Measurements from ENCODE around the gene INTS11. TPM values are rescaled to one million over a fixed set of nuclear protein-coding genes. Genes with fewer than 3 reads are reported as not detected.

Gene INTS11
- total RNA-seq, 2 experiments from 2014 or later = 117 to 151 TPM

- ChIA-PET POLR2A (no interaction called here), CTCF (interaction anchor here (0.6 to 1.0 kb wide), 4 partner anchors 15 to 277 kb away, joined by 3 read pairs; partner anchors contain the start of gene UBE2J2)
- no peaks in the 10 kb centered on the region for H3K4me1 Mint-ChIP-seq
- DNase-seq (peak; percentile 55), ATAC-seq (peak; percentile 73)
- no peak overlapping the region for H3K27ac Mint-ChIP-seq
- no peaks in the 10 kb centered on the region for H3K9me3 Mint-ChIP-seq (ENCODE audit: low read depth)
- no peaks in the 10 kb centered on the region for H3K27me3 Mint-ChIP-seq
- no peak overlapping the region for H3K4me3 Mint-ChIP-seq
- H3K36me3 Mint-ChIP-seq (ENCODE audit: low read depth) = no peaks in the 10 kb centered on the region
- intact Hi-C loops (cut with DNase I, micrococcal nuclease) = loop anchor here in 1 of 2 experiments (10.0 kb wide), 1 partner anchor 265 kb away; no protein-coding TSS in a partner anchor
Measured at GRCh38 chr1:1299686-1300351, 24.6 kb downstream of the INTS11 start.

GRCh38 chr1:1298861-1299685, 25.4 kb downstream of the INTS11 start:
- Mint-ChIP-seq H3K9me3 (ENCODE audit: low read depth) (no peaks in the 10 kb centered on the region), H3K27me3 (no peaks in the 10 kb centered on the region), H3K4me1 (no peaks in the 10 kb centered on the region), H3K36me3 (ENCODE audit: low read depth) (no peaks in the 10 kb centered on the region), H3K4me3 (no peak overlapping the region), H3K27ac (no peak overlapping the region)
- CTCF ChIA-PET = interaction anchor here (1.0 kb wide), 1 partner anchor 25 kb away, joined by 3 read pairs; the partner anchor contains the start of gene UBE2J2
- POLR2A ChIA-PET = no interaction called here
- ATAC-seq = no peak
- no peak for DNase-seq
- intact Hi-C loops (cut with DNase I, micrococcal nuclease) = no loop called here

GRCh38 chr1:1297802-1298424, 26.5 kb downstream of the INTS11 start:
- intact Hi-C loops (cut with DNase I, micrococcal nuclease) = no loop called here
- POLR2A ChIA-PET = no interaction called here

DNA sequence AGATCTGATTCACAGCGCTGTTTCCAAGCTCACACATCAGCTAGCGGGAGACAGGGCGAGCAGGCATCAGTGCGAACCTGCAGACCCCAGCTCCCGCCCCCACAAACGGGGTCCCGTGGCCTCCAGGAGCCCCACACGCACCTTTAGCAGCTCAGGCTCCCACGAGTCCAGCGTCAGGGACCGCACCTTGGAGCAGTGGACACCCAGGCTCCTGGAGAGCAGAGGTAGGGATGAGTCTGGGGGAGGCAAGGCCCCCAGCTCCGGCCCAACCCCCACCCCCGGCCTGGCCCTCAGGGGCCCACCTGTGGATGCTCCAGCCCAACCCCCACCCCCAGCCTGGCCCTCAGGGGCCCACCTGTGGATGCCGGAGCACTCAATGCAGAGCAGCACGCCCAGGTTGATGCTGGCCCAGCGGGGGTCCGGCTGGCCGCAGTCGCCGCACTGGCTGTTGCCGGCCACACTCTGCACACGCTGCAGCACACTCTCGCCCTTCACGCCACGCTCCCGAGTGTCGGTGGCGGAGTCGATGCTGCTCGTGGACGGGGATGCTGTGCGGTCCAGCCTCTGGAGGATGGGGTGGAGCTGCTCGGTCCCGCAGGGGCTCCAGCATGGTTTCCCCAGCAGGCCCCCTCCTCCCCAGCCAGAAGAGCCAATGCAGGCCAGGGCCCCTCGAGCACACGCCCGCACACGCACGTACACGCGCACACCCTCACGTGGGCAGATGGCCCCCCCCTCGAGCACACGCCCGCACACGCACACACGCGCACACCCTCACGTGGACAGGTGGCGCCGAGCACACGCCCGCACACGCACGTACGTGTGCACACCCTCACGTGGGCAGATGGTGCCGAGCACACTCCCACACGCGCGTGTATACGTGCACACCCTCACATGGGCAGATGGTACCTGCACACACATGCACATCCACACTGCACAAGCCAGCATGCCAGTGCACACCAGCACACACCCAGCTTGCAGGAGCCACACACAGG, 28.1 kb downstream of the INTS11 start:
- CTCF ChIA-PET = interaction anchor here (1.3 kb wide), 1 partner anchor 19 kb away, joined by 3 read pairs; no protein-coding TSS in a partner anchor
- Mint-ChIP-seq H3K4me3 (no peak overlapping the region), H3K9me3 (ENCODE audit: low read depth) (no peaks in the 10 kb centered on the region), H3K27ac (no peak overlapping the region), H3K27me3 (no peaks in the 10 kb centered on the region), H3K36me3 (ENCODE audit: low read depth) (no peaks in the 10 kb centered on the region), H3K4me1 (no peaks in the 10 kb centered on the region)
- DNase-seq = no peak
- intact Hi-C loops (cut with DNase I, micrococcal nuclease) = no loop called here
- ATAC-seq = no peak
- POLR2A ChIA-PET = no interaction called here

More at GRCh38 chr1:1297802-1298424, 26.5 kb downstream of the INTS11 start:
- no peak overlapping the region for H3K4me3 Mint-ChIP-seq
- no peaks in the 10 kb centered on the region for H3K27me3 Mint-ChIP-seq
- CTCF ChIA-PET = no interaction called here
- no peak overlapping the region for H3K27ac Mint-ChIP-seq
- no peaks in the 10 kb centered on the region for H3K4me1 Mint-ChIP-seq
- no peaks in the 10 kb centered on the region for H3K9me3 Mint-ChIP-seq (ENCODE audit: low read depth)
- H3K36me3 Mint-ChIP-seq (ENCODE audit: low read depth) = no peaks in the 10 kb centered on the region
- DNase-seq (no peak), ATAC-seq (no peak)

GRCh38 chr1:1295154-1295923, 29.1 kb downstream of the INTS11 start:
- CTCF ChIA-PET = interaction anchor here (1.3 kb wide), 1 partner anchor 18 kb away, joined by 3 read pairs; no protein-coding TSS in a partner anchor

DNA sequence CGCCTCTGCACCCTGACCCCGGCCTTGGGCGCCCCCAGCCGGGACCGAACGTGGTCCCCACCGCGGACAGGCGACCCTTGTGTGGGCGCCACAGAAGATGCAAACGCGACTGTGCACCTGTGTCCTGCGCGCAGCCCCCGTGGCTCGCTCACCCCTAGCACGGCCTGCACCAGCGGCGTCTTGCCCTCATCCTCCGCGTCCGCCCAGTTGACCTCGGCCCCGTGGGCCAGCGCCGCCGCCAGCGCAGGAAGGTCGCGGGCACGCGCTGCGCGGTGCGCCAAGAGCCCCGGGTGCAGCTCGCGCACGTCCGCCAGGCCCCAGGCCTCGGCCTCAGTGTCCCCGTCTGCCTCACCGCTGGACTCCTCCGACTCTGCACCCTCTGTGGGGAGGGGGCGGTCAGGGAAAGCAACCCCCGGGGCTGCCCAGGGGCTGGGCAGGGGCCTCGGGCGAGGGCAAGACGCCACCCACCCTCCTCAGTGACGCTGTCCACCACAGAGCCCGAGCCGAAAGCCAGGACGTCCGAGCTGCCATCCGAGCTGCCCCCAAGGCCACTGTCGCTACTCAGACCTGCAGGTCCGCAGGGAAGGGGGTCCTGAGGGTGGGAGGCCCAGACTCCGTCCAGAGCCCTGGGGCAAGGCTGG, 30.1 kb downstream of the INTS11 start:
- DNase-seq = no peak
- Mint-ChIP-seq H3K9me3 (ENCODE audit: low read depth) (no peaks in the 10 kb centered on the region), H3K27ac (no peak overlapping the region), H3K4me3 (no peak overlapping the region), H3K36me3 (ENCODE audit: low read depth) (no peaks in the 10 kb centered on the region), H3K27me3 (no peaks in the 10 kb centered on the region), H3K4me1 (no peaks in the 10 kb centered on the region)
- ATAC-seq = no peak
- CTCF ChIA-PET = no interaction called here
- POLR2A ChIA-PET = no interaction called here
- intact Hi-C loops (cut with DNase I, micrococcal nuclease) = loop anchor here (5.0 kb wide), 2 partner anchors 172 to 312 kb away; partner anchors contain the start of gene PERM1 (in 1 of the 2)

More at GRCh38 chr1:1295154-1295923, 29.1 kb downstream of the INTS11 start:
- Mint-ChIP-seq H3K27me3 (no peaks in the 10 kb centered on the region), H3K9me3 (ENCODE audit: low read depth) (no peaks in the 10 kb centered on the region), H3K27ac (no peak overlapping the region), H3K36me3 (ENCODE audit: low read depth) (no peaks in the 10 kb centered on the region), H3K4me1 (no peaks in the 10 kb centered on the region), H3K4me3 (no peak overlapping the region)
- intact Hi-C loops (cut with DNase I, micrococcal nuclease) = no loop called here
- ATAC-seq = no peak
- POLR2A ChIA-PET = no interaction called here
- no peak for DNase-seq

GRCh38 chr1:1293263-1294249, 30.9 kb downstream of the INTS11 start:
- intact Hi-C loops (cut with DNase I, micrococcal nuclease) = loop anchor here (5.0 kb wide), 2 partner anchors 171 to 311 kb away; partner anchors contain the start of gene PERM1 (in 1 of the 2)
- DNase-seq = no peak
- CTCF ChIA-PET = interaction anchor here (0.6 kb wide), 1 partner anchor 171 kb away, joined by 4 read pairs; no protein-coding TSS in a partner anchor
- no peaks in the 10 kb centered on the region for H3K4me1 Mint-ChIP-seq
- no peak overlapping the region for H3K4me3 Mint-ChIP-seq
- H3K36me3 Mint-ChIP-seq (ENCODE audit: low read depth) = no peaks in the 10 kb centered on the region
- H3K27me3 Mint-ChIP-seq = no peaks in the 10 kb centered on the region
- POLR2A ChIA-PET = no interaction called here
- H3K27ac Mint-ChIP-seq = no peak overlapping the region
- no peaks in the 10 kb centered on the region for H3K9me3 Mint-ChIP-seq (ENCODE audit: low read depth)
- no peak for ATAC-seq

GRCh38 chr1:1292851-1293250, 31.6 kb downstream of the INTS11 start:
- CTCF ChIA-PET = interaction anchor here (0.6 kb wide), 1 partner anchor 170 kb away, joined by 4 read pairs; no protein-coding TSS in a partner anchor
- no peak overlapping the region for H3K4me3 Mint-ChIP-seq
- DNase-seq = no peak
- POLR2A ChIA-PET = no interaction called here
- no peaks in the 10 kb centered on the region for H3K27me3 Mint-ChIP-seq
- H3K4me1 Mint-ChIP-seq = no peaks in the 10 kb centered on the region
- H3K27ac Mint-ChIP-seq = no peak overlapping the region
- ATAC-seq = no peak
- H3K9me3 Mint-ChIP-seq (ENCODE audit: low read depth) = no peaks in the 10 kb centered on the region
- no peaks in the 10 kb centered on the region for H3K36me3 Mint-ChIP-seq (ENCODE audit: low read depth)
- intact Hi-C loops (cut with DNase I, micrococcal nuclease) = loop anchor here (1.0 to 5.0 kb wide), 3 partner anchors 171 to 311 kb away; partner anchors contain the start of gene PERM1 (in 1 of the 2)

DNA sequence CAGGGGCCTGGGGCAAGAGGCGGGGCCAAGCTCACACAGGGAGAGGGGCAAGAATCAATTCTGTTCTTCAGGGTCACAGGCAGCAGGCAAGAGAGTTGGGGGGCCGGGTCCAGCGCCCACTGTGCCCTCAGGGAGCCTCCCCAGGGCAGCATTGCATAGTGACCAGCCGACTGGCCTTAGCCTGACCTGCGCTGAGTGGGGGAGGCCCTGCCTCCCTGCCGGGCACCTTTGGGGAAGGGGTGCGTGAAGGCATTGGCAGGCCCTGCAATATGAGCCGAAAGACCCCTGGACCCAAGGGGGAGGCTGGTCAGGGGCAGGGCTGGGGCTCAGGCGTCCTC, 32.0 kb downstream of the INTS11 start:
- no peak overlapping the region for H3K4me3 Mint-ChIP-seq
- no peaks in the 10 kb centered on the region for H3K4me1 Mint-ChIP-seq
- ATAC-seq = no peak
- DNase-seq = no peak
- no peaks in the 10 kb centered on the region for H3K36me3 Mint-ChIP-seq (ENCODE audit: low read depth)
- no peak overlapping the region for H3K27ac Mint-ChIP-seq
- ChIA-PET POLR2A (no interaction called here), CTCF (interaction anchor here (1.6 kb wide), 1 partner anchor 170 kb away, joined by 9 read pairs; no protein-coding TSS in a partner anchor)
- H3K9me3 Mint-ChIP-seq (ENCODE audit: low read depth) = no peaks in the 10 kb centered on the region
- intact Hi-C loops (cut with DNase I, micrococcal nuclease) = loop anchor here (1.0 to 5.0 kb wide), 3 partner anchors 170 to 310 kb away; partner anchors contain the start of gene PERM1 (in 1 of the 2)
- H3K27me3 Mint-ChIP-seq = no peaks in the 10 kb centered on the region

Data from activated CD4-positive, alpha-beta T cell treated with anti-CD3 and anti-CD28 coated beads for 36 hours (primary cell).